Measurements from ENCODE around the gene IMMP2L.
A peak's percentile ranks its signal among the peaks of the same experiment; 100 is the strongest.

The IMMP2L gene

DNA sequence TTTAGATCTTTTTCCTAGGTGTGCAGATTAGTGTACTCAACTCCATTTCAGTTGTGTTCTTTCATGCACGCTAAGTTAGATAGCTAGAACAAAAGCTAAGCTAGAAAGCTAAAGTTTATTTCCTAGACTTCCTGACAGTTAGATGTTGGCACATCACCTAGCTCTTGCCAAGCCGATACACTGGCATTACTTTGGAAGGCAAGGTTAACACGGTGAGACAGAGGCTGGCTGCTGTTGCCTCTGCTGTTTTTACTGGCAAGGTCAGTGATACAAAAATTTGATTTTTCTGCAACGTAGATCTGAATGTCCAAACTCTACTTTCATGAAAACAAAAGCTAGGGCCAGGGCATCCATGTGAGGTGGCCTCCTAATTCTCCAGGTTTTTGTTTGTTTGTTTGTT lies 203.4 kb downstream of the IMMP2L start:
- H3K4me3 ChIP-seq (ENCODE audit: low read length), result no peak overlapping the region
- TF ChIP-seq, protein P1, sequence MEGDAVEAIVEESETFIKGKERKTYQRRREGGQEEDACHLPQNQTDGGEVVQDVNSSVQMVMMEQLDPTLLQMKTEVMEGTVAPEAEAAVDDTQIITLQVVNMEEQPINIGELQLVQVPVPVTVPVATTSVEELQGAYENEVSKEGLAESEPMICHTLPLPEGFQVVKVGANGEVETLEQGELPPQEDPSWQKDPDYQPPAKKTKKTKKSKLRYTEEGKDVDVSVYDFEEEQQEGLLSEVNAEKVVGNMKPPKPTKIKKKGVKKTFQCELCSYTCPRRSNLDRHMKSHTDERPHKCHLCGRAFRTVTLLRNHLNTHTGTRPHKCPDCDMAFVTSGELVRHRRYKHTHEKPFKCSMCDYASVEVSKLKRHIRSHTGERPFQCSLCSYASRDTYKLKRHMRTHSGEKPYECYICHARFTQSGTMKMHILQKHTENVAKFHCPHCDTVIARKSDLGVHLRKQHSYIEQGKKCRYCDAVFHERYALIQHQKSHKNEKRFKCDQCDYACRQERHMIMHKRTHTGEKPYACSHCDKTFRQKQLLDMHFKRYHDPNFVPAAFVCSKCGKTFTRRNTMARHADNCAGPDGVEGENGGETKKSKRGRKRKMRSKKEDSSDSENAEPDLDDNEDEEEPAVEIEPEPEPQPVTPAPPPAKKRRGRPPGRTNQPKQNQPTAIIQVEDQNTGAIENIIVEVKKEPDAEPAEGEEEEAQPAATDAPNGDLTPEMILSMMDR (IDR thresholded peaks at IDR 0.05; ENCODE audit: insufficient read depth, low read depth, low read length, missing control alignments), result no peak
- DNase-seq (ENCODE audit: low read depth), result no peak

DNA sequence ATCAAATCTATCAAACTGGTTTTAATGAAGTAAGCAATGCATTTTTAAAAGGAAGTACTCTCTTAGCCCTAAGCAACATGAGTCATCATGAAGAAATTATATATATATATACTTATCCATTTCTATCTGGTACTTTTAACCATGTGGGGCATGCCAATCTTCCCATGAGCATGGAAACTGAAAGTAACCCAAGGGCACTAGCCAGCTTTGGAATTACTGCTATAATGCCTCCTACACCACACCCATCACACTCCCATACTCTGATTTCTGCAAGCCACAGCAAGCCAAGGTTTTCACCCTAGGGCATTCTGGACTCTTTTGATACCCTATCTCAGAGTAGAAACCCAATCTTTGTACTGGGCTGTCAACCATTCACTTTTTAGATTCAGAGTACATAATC lies 204.6 kb downstream of the IMMP2L start:
- peak; percentile 86 for DNase-seq (ENCODE audit: low read depth)
- H3K4me3 ChIP-seq (ENCODE audit: low read length), result no peak overlapping the region
- TF ChIP-seq, protein P1 (IDR thresholded peaks at IDR 0.05; ENCODE audit: insufficient read depth, low read depth, low read length, missing control alignments), result no peak

DNA sequence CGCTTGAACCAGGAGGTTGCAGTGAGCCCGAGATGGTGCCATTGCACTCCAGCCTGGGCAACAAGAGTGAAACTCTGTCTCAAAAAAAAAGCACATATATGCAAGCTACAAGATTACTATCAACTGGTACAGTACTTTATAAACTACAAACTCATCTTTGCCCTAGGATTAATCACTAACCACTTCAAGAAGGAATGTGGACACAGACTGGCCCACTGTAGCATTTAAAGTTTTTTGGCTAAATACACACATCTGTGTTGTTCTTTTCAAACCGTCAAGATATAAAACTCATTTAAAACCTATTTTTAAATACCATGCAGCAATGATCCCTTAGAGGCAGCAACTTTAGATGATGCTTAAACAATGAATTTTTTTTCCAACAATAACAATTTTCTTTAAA lies 205.4 kb downstream of the IMMP2L start:
- H3K4me3 ChIP-seq (ENCODE audit: low read length), result no peak overlapping the region
- TF ChIP-seq, protein P1 (IDR thresholded peaks at IDR 0.05; ENCODE audit: insufficient read depth, low read depth, low read length, missing control alignments), result no peak
- no peak for DNase-seq (ENCODE audit: low read depth)

- no peak for DNase-seq (ENCODE audit: low read depth)
- TF ChIP-seq, protein P1 (IDR thresholded peaks at IDR 0.05; ENCODE audit: insufficient read depth, low read depth, low read length, missing control alignments), result no peak
Observed at GRCh38 chr7:111352319-111352718, 210.0 kb downstream of the IMMP2L start.

GRCh38 chr7:111346219-111346618 lies 216.1 kb downstream of the IMMP2L start:
- TF ChIP-seq, protein P1 (IDR thresholded peaks at IDR 0.05; ENCODE audit: insufficient read depth, low read depth, low read length, missing control alignments), result no peak
- DNase-seq (ENCODE audit: low read depth), result no peak
- H3K4me3 ChIP-seq (ENCODE audit: low read length), result no peak overlapping the region

More at GRCh38 chr7:111352319-111352718, 210.0 kb downstream of the IMMP2L start:
- H3K4me3 ChIP-seq (ENCODE audit: low read length), result no peak overlapping the region

DNA sequence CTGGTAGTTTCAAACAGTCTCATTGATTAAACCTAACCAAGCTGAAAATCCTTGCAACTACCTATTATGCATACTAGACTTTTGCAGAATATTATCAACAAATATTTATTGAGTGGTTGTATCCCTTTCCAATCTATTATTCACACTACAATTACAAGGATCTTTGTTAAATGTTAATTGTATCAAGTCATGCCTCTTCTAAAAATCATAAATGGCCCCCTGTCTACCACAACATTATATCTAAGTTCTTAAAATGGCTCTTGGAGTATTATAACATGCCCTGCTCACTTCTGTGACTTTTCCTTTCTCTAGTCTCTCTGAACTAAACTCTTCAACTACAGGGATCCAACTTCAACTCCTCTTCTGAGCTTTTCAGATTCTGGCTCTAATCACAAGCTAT lies 219.3 kb downstream of the IMMP2L start:
- DNase-seq (ENCODE audit: low read depth), result no peak
- TF ChIP-seq, protein P1 (IDR thresholded peaks at IDR 0.05; ENCODE audit: insufficient read depth, low read depth, low read length, missing control alignments), result no peak
- H3K4me3 ChIP-seq (ENCODE audit: low read length), result no peak overlapping the region

GRCh38 chr7:111339006-111339405 lies 223.3 kb downstream of the IMMP2L start:
- TF ChIP-seq, protein P1 (IDR thresholded peaks at IDR 0.05; ENCODE audit: insufficient read depth, low read depth, low read length, missing control alignments), result no peak
- H3K4me3 ChIP-seq (ENCODE audit: low read length), result no peak overlapping the region
- DNase-seq (ENCODE audit: low read depth), result no peak
